SU-DHL-6 (cell line): ENCODE data around the gene SPIB.

Experiments used
- H2AFZ ChIP-seq: fragments of 200-600 bp; sonication (generic); 2 replicates; pipeline ENCODE4 v1.6.1; 2014; ENCODE audit warnings: low read depth, mild to moderate bottlenecking, moderate library complexity, mixed read lengths, antibody characterized with exemption, low read length; ENCODE audit not compliant: severe bottlenecking
- H3F3A ChIP-seq: fragments of 200-600 bp; shearing (Covaris generic); 2 replicates; pipeline ENCODE4 v1.6.0; 2016; ENCODE audit warnings: antibody characterized with exemption, mild to moderate bottlenecking; ENCODE audit not compliant: insufficient read depth
- H3K27ac ChIP-seq: fragments of 200-600 bp; sonication (generic); 2 replicates; pipeline ENCODE4 v1.5.1; 2016; ENCODE audit warnings: low read depth, mild to moderate bottlenecking, low read length, moderate library complexity, mixed read lengths
- H3K27me3 ChIP-seq: fragments of 200-600 bp; sonication (generic), shearing (Covaris generic); 2 replicates; pipeline ENCODE4 v1.6.0; 2014; ENCODE audit warnings: mild to moderate bottlenecking, low read length
- H3K36me3 ChIP-seq: fragments of 200-600 bp; sonication (generic); 2 replicates; pipeline ENCODE4 v1.6.1; 2014; ENCODE audit warnings: mild to moderate bottlenecking, low read length, mixed read lengths
- H3K4me2 ChIP-seq: fragments of 300-600, 200-600 bp; shearing (Covaris generic), sonication (generic); 2 replicates; pipeline ENCODE4 v1.6.0; 2014; ENCODE audit warnings: low read length, low read depth, mild to moderate bottlenecking; ENCODE audit not compliant: poor library complexity, severe bottlenecking
- H3K4me3 ChIP-seq: fragments of 200-600 bp; sonication (generic); 2 replicates; pipeline ENCODE4 v1.5.1; 2014; ENCODE audit warnings: antibody characterized with exemption, low read length, mild to moderate bottlenecking, mixed read lengths; ENCODE audit not compliant: insufficient read depth, poor library complexity, severe bottlenecking
- H3K79me2 ChIP-seq: fragments of 200-600 bp; sonication (generic); 2 replicates; pipeline ENCODE4 v1.6.1; 2014; ENCODE audit warnings: mild to moderate bottlenecking, low read length, moderate library complexity; ENCODE audit not compliant: insufficient read depth
- H3K9ac ChIP-seq: fragments of 200-600 bp; sonication (generic); 2 replicates; pipeline ENCODE4 v1.7.0; 2014; ENCODE audit warnings: mild to moderate bottlenecking, low read length
- H3K9me2 ChIP-seq: fragments of 200-600 bp; sonication (generic); replicated peaks from 2 replicates; pipeline ENCODE4 v1.6.1; 2014; ENCODE audit warnings: low read length; ENCODE audit not compliant: insufficient read depth
- H3K9me3 ChIP-seq: fragments of 200-600 bp; sonication (generic); 2 replicates; pipeline ENCODE4 v1.6.1; 2014; ENCODE audit warnings: low read length, mixed read lengths; ENCODE audit not compliant: insufficient read depth
- H4K20me1 ChIP-seq: fragments of 200-600 bp; sonication (generic); 2 replicates; pipeline ENCODE4 v1.6.1; 2014; ENCODE audit warnings: low read depth, mild to moderate bottlenecking, antibody characterized with exemption, low read length, moderate library complexity, mixed read lengths
- EZH2phosphoT487 ChIP-seq: fragments of 200-600 bp; sonication (generic), shearing (Covaris generic); conservative IDR thresholded peaks from 2 replicates; pipeline ENCODE4 v1.6.1; 2018; ENCODE audit warnings: mild to moderate bottlenecking, antibody characterized with exemption, low read length, moderate library complexity, mixed read lengths
- TF ChIP-seq, protein P1 (sequence below): fragments of 200-600 bp; sonication (generic); IDR thresholded peaks from one replicate; pipeline ENCODE4 v1.5.1; 2017; ENCODE audit warnings: antibody characterized with exemption, mild to moderate bottlenecking, low read length, moderate library complexity; ENCODE audit not compliant: insufficient read depth, poor library complexity, severe bottlenecking

Gene SPIB

DNA sequence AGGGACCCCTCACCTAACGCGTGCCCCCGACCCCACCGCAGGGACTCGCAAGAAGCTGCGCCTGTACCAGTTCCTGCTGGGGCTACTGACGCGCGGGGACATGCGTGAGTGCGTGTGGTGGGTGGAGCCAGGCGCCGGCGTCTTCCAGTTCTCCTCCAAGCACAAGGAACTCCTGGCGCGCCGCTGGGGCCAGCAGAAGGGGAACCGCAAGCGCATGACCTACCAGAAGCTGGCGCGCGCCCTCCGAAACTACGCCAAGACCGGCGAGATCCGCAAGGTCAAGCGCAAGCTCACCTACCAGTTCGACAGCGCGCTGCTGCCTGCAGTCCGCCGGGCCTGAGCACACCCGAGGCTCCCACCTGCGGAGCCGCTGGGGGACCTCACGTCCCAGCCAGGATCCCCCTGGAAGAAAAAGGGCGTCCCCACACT lies 9.3 kb downstream of the SPIB start:
- peaks cover 53% of the 10 kb centered on the region for H3F3A ChIP-seq
- H3K36me3 ChIP-seq = peaks cover 6% of the 10 kb centered on the region; the same call in 1 of the 2 replicates
- no peaks in the 10 kb centered on the region for H3K9me2 ChIP-seq
- no peaks in the 10 kb centered on the region for H3K79me2 ChIP-seq
- peak overlapping the region; percentile 20; the same call in 1 of the 2 replicates for H3K9ac ChIP-seq
- no peaks in the 10 kb centered on the region for H4K20me1 ChIP-seq
- H3K27me3 ChIP-seq = no peaks in the 10 kb centered on the region
- TF ChIP-seq EZH2phosphoT487 = no peak
- TF ChIP-seq, protein P1, sequence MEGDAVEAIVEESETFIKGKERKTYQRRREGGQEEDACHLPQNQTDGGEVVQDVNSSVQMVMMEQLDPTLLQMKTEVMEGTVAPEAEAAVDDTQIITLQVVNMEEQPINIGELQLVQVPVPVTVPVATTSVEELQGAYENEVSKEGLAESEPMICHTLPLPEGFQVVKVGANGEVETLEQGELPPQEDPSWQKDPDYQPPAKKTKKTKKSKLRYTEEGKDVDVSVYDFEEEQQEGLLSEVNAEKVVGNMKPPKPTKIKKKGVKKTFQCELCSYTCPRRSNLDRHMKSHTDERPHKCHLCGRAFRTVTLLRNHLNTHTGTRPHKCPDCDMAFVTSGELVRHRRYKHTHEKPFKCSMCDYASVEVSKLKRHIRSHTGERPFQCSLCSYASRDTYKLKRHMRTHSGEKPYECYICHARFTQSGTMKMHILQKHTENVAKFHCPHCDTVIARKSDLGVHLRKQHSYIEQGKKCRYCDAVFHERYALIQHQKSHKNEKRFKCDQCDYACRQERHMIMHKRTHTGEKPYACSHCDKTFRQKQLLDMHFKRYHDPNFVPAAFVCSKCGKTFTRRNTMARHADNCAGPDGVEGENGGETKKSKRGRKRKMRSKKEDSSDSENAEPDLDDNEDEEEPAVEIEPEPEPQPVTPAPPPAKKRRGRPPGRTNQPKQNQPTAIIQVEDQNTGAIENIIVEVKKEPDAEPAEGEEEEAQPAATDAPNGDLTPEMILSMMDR = no peak
- no peak overlapping the region for H2AFZ ChIP-seq
- no peaks in the 10 kb centered on the region for H3K9me3 ChIP-seq
- no peak overlapping the region for H3K4me3 ChIP-seq
- peak overlapping the region; percentile 18 for H3K4me2 ChIP-seq
- H3K27ac ChIP-seq = peak overlapping the region; percentile 71

GRCh38 chr19:50428772-50429463 lies 10.2 kb downstream of the SPIB start:
- no peak overlapping the region for H2AFZ ChIP-seq
- no peak overlapping the region for H3K4me2 ChIP-seq
- no peaks in the 10 kb centered on the region for H4K20me1 ChIP-seq
- H3K27me3 ChIP-seq = no peaks in the 10 kb centered on the region
- H3K27ac ChIP-seq = peak overlapping the region; percentile 71
- no peaks in the 10 kb centered on the region for H3K9me3 ChIP-seq
- H3K79me2 ChIP-seq = no peaks in the 10 kb centered on the region
- peak overlapping the region; percentile 20; the same call in 1 of the 2 replicates for H3K9ac ChIP-seq
- peaks cover 59% of the 10 kb centered on the region for H3F3A ChIP-seq
- H3K9me2 ChIP-seq = no peaks in the 10 kb centered on the region
- TF ChIP-seq, protein P1 = no peak
- TF ChIP-seq EZH2phosphoT487 = no peak
- peaks cover 2% of the 10 kb centered on the region; the same call in 1 of the 2 replicates for H3K36me3 ChIP-seq
- no peak overlapping the region for H3K4me3 ChIP-seq

DNA sequence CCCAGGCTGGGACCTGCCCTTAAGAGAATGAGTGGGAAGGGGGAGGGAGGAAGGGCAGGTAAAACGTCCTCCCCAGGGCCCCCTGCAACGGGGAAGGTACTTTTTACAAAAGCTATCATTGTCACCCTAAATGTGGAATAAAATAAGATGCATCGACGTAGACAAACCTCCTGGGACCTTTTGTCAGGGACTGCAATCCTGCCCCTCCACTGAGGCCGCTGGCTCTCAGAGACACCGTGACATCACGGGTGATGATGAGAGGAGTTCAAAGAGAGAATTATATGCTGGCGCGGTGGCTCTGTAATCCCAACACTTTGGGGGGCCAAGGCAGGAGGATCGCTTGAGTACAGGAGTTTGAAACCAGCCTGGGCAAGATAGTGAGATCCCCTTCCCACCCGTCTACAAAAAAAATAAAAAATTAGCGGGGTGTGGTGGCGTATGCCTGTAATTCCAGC lies 12.2 kb downstream of the SPIB start:
- peak overlapping the region; percentile 54 for H3K9ac ChIP-seq
- peak overlapping the region; percentile 84 for H2AFZ ChIP-seq
- H3K27ac ChIP-seq = peak overlapping the region; percentile 71
- TF ChIP-seq, protein P1 = no peak
- no peak for TF ChIP-seq EZH2phosphoT487
- no peaks in the 10 kb centered on the region for H3K36me3 ChIP-seq
- H3F3A ChIP-seq = peaks cover 63% of the 10 kb centered on the region
- peak overlapping the region; percentile 48 for H3K4me3 ChIP-seq
- no peaks in the 10 kb centered on the region for H3K9me2 ChIP-seq
- H3K4me2 ChIP-seq = peak overlapping the region; percentile 84
- no peaks in the 10 kb centered on the region for H3K79me2 ChIP-seq
- H4K20me1 ChIP-seq = no peaks in the 10 kb centered on the region
- no peaks in the 10 kb centered on the region for H3K9me3 ChIP-seq
- H3K27me3 ChIP-seq = no peaks in the 10 kb centered on the region
